ENCODE results near the gene CACNA1C.

The CACNA1C gene

GRCh38 chr12:2395354-2395977, 342.7 kb downstream of the CACNA1C start:
- TF ChIP-seq GATA2 (IDR thresholded peaks at IDR 0.05; ENCODE audit: low read depth, low read length) (no peak), GATA3 (IDR thresholded peaks at IDR 0.05; ENCODE audit: low read depth, low read length) (no peak)

- TF ChIP-seq GATA2 (IDR thresholded peaks at IDR 0.05; ENCODE audit: low read depth, low read length) (no peak), GATA3 (IDR thresholded peaks at IDR 0.05; ENCODE audit: low read depth, low read length) (no peak)
Observed at GRCh38 chr12:2396448-2396871, 343.7 kb downstream of the CACNA1C start.

DNA sequence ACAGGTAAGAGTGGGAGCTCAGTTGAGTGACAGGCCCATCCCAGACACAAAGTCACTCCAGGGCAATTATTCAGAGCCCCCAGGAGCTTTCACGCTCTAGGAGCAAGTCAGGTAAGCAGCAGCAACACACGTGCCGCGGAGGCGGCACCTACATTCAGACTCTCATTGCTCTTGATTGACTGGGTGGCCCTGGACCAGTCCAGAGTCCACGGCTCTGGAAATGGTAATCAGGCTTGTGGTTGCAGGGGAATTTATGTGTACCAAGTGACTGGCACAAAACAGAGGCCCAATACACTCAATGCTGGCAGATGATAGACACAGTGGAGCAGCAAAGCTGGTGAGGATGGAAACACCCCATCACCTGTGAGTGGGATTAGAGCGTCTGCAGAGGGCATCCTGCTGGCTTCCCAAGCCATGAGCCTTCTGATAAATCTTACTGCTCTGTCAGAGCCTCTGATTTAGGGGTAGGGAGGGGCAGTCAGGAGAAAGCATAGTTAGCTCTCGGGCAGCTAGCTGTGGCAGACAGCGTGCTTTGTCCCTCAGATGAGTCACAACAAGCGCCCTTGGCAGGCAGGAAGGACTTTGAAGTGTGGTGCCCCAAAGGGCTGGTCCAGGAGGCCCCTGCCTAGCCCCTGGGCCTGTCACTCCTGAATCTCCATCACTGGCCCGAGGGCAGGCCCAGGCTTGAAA, 344.7 kb downstream of the CACNA1C start:
- TF ChIP-seq GATA3 (IDR thresholded peaks at IDR 0.05; ENCODE audit: low read depth, low read length): no peak
- no peak for TF ChIP-seq GATA2 (IDR thresholded peaks at IDR 0.05; ENCODE audit: low read depth, low read length)

DNA sequence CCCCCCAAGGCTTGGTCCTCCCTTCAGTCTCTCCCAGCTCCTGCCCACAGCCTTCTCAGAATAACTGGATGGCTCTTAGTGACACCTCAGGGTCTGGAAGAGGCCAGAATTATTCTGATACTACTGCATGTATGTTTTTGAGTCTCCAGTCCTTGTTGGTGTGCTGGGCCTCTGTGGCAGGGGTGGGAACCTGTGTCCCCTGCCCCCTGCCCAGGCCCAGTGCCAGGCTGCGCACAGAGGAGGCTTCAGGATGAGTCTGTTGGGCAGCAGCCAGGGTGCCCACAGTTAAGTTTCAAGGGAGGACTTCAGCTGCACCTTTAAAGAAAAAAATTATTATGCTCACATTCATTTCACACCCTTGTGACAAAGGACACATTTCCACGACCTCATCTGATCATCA, 348.3 kb downstream of the CACNA1C start:
- no peak for TF ChIP-seq GATA2 (IDR thresholded peaks at IDR 0.05; ENCODE audit: low read depth, low read length)
- TF ChIP-seq GATA3 (IDR thresholded peaks at IDR 0.05; ENCODE audit: low read depth, low read length): no peak

GRCh38 chr12:2402073-2402579, 349.3 kb downstream of the CACNA1C start:
- TF ChIP-seq GATA3 (IDR thresholded peaks at IDR 0.05; ENCODE audit: low read depth, low read length) (no peak), GATA2 (IDR thresholded peaks at IDR 0.05; ENCODE audit: low read depth, low read length) (no peak)

DNA sequence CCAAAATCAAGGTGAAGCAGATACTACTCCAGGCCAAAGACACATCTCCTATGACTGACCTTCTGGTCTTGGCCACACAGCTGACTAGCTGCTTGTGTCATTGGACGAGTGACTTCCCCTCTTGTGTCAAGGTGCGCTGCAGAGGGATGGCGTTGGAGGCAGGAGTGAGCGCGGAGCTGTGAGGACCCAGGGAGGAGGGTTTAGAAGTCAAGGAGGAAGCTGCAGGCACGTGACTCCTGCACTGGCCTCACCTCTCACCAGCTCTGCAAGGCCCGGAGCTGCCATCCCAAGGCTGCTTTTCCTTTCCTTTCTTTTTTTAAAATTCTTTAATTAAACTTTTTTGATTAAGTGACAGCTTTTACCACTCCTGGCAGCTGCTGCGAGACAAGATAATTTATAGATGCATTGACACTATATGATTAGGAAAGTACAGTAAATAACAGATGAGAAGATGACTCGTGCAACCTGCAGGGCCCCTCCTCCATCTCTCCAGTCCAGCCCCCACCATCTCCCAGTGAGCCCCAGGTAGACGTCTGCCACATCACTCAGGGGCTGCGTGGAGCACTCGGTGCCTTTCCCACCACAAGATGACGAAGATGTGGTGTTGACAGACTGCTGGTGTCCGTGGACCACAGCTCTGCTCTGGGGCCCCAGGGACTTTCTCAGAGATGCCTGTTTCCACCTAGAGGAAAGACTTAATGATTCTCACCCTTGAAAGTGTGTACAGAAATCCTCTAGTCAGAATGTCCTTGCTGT, 350.6 kb downstream of the CACNA1C start:
- TF ChIP-seq GATA3 (IDR thresholded peaks at IDR 0.05; ENCODE audit: low read depth, low read length) (no peak), GATA2 (IDR thresholded peaks at IDR 0.05; ENCODE audit: low read depth, low read length) (no peak)

DNA sequence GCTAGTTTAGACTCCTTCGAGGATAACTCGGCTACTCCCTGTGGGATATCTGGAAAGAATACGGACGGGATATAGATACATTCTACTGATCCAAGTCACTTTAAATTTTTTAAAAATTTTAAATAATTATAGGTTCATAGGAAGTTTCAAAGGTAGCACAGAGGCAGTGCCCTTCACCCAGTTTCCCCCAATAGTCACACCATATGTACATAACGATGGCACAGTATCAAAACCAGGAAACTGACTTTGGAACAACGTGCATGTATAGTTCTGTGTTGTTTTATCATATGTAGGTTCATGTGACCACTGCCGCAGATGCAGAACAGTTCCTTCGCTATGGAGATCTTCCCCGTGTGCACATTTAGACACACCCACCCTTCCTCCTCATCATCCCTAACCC, 352.3 kb downstream of the CACNA1C start:
- no peak for TF ChIP-seq GATA2 (IDR thresholded peaks at IDR 0.05; ENCODE audit: low read depth, low read length)
- TF ChIP-seq GATA3 (IDR thresholded peaks at IDR 0.05; ENCODE audit: low read depth, low read length): no peak

- TF ChIP-seq GATA3 (IDR thresholded peaks at IDR 0.05; ENCODE audit: low read depth, low read length) (no peak), GATA2 (IDR thresholded peaks at IDR 0.05; ENCODE audit: low read depth, low read length) (no peak)
Observed at GRCh38 chr12:2406903-2407302, 354.1 kb downstream of the CACNA1C start.

- TF ChIP-seq GATA3 (IDR thresholded peaks at IDR 0.05; ENCODE audit: low read depth, low read length) (no peak), GATA2 (IDR thresholded peaks at IDR 0.05; ENCODE audit: low read depth, low read length) (no peak)
Observed at GRCh38 chr12:2408262-2408661, 355.5 kb downstream of the CACNA1C start.

GRCh38 chr12:2409656-2410265, 357.0 kb downstream of the CACNA1C start:
- no peak for TF ChIP-seq GATA2 (IDR thresholded peaks at IDR 0.05; ENCODE audit: low read depth, low read length)
- TF ChIP-seq GATA3 (IDR thresholded peaks at IDR 0.05; ENCODE audit: low read depth, low read length): no peak

GRCh38 chr12:2410496-2410895, 357.7 kb downstream of the CACNA1C start:
- TF ChIP-seq GATA2 (IDR thresholded peaks at IDR 0.05; ENCODE audit: low read depth, low read length): no peak
- no peak for TF ChIP-seq GATA3 (IDR thresholded peaks at IDR 0.05; ENCODE audit: low read depth, low read length)

DNA sequence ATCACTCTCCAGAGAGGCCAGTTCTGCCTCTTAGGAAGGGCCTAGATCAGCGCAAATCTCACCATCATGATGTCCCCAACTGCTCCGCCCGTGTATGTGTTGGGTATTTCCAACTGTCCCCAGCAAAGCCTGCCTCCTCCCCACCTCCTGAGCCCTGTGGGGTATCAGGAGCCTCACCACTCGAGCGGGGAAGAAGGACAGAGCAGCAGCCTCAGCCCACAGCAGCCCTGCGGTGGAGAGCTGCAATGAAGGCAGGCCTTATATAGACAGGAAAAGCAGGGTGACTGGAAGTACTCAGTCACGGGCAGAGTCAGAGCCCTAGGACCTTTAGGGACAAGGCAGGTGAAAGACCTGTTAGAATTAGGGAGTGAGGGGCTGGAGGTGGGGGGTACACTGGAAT, 358.2 kb downstream of the CACNA1C start:
- TF ChIP-seq GATA2 (IDR thresholded peaks at IDR 0.05; ENCODE audit: low read depth, low read length) (no peak), GATA3 (IDR thresholded peaks at IDR 0.05; ENCODE audit: low read depth, low read length) (no peak)

DNA sequence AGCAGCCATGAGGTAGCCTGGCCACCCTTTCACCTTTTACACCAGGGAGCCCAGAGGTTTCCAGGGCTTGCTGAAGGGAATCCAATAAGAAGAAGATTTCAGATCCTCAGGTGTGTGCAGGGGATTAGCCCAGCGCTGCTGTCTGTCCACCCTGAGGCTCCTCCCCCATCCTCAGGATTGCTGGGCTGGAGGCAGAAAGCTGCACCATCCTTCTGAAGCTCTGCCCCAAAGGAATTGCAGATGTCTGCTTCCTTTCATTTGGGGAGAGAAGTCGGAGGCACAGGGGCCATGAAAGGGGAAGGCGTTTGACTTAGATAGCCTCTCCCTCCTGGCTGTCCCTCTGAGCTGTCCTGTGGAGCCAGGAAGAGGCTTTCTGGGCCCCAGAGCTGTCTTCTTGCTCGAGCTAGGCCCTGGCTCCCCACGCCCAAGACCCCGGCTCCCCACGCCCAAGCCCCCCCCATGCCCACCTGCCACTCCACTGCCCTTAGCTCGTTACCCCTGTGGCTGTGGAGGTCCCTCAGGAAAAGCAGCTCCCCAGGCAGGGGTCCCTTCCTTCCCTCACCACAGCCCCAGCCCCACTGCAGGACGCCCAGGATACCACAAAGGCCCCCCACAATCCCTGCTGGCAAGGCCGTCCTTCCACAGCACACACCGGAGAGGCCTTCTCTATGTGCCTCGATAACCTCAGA, 359.0 kb downstream of the CACNA1C start:
- TF ChIP-seq GATA2 (IDR thresholded peaks at IDR 0.05; ENCODE audit: low read depth, low read length) (no peak), GATA3 (IDR thresholded peaks at IDR 0.05; ENCODE audit: low read depth, low read length) (no peak)

GRCh38 chr12:2412305-2412643, 359.5 kb downstream of the CACNA1C start:
- TF ChIP-seq GATA3 (IDR thresholded peaks at IDR 0.05; ENCODE audit: low read depth, low read length): no peak
- TF ChIP-seq GATA2 (IDR thresholded peaks at IDR 0.05; ENCODE audit: low read depth, low read length): no peak
